Measurements from ENCODE around the gene PADI6.

The PADI6 gene

GRCh38 chr1:17437260-17437579 lies 65.2 kb downstream of the PADI6 start:
- DNase-seq, result no peak

GRCh38 chr1:17437580-17438317 lies 65.8 kb downstream of the PADI6 start:
- DNase-seq, result peak; percentile 60

GRCh38 chr1:17438318-17439249 lies 66.6 kb downstream of the PADI6 start:
- peak; percentile 81 for DNase-seq

- DNase-seq, result peak; percentile 81
Measured at GRCh38 chr1:17439250-17440073, 67.5 kb downstream of the PADI6 start, which contains the start of gene RCC2. Gene RCC2, minus strand, starts transcription at chr1:17439677. Its CDS starts 1,163 bp downstream, at chr1:17438514.

- no peak for DNase-seq
Measured at GRCh38 chr1:17440074-17440826, 68.3 kb downstream of the PADI6 start.

GRCh38 chr1:17440827-17441168 lies 68.8 kb downstream of the PADI6 start:
- no peak for DNase-seq

- peak; percentile 61 for DNase-seq
Measured at GRCh38 chr1:17441265-17441992, 69.4 kb downstream of the PADI6 start.

GRCh38 chr1:17441993-17442357 lies 70.0 kb downstream of the PADI6 start:
- DNase-seq, result no peak

- DNase-seq, result no peak
Measured at GRCh38 chr1:17442841-17443240, 70.8 kb downstream of the PADI6 start.

GRCh38 chr1:17447501-17447992 lies 75.6 kb downstream of the PADI6 start:
- DNase-seq, result no peak
